IgD-negative memory B cell (primary cell): Measurements from ENCODE around the gene HORMAD2. TPM values are rescaled to one million over a fixed set of nuclear protein-coding genes. Genes with fewer than 3 reads are reported as not detected.

Experiments used
- H3K27ac Mint-ChIP-seq, 3 donors: one replicate each; pipeline ENCODE4 v1.8.0; 2020 to 2022; ENCODE audit warnings: mild to moderate bottlenecking in 3 of 3, mixed read lengths in 3 of 3, moderate library complexity in 1 of 3
- H3K27me3 Mint-ChIP-seq: one replicate; pipeline ENCODE4 v1.8.0; 2021; ENCODE audit warnings: mixed read lengths
- H3K36me3 Mint-ChIP-seq: one replicate; pipeline ENCODE4 v1.8.0; 2020; ENCODE audit warnings: mild to moderate bottlenecking, mixed read lengths
- H3K4me1 Mint-ChIP-seq, 3 donors: one replicate each; pipeline ENCODE4 v1.8.0; 2020 to 2022; ENCODE audit warnings: mixed read lengths in 3 of 3, mild to moderate bottlenecking in 1 of 3
- H3K4me3 Mint-ChIP-seq, 4 donors: one replicate each; pipeline ENCODE4 v1.8.0; 2020 to 2022; ENCODE audit warnings: mild to moderate bottlenecking in 4 of 4, mixed read lengths in 4 of 4, moderate library complexity in 3 of 4
- H3K9me3 Mint-ChIP-seq, 3 donors: one replicate each; pipeline ENCODE4 v1.8.0; 2020 to 2021; ENCODE audit warnings: mixed read lengths in 3 of 3, mild to moderate bottlenecking in 1 of 3
- polyA plus RNA-seq: library from polyadenylated mRNA; unstranded; fragments of 300-500 nt; fragmentation: Illumina TruSeq; gene quantifications from one replicate; pipeline ENCODE4 v1.2.3, GENCODE V29; 2021

HORMAD2 gene
- not detected for polyA plus RNA-seq

- H3K27me3 Mint-ChIP-seq = peaks cover 10% of the 10 kb centered on the region
- H3K27ac Mint-ChIP-seq = peak within 1 kb of the TSS in 1 of 3 donors; percentile 45
Measured at GRCh38 chr22:30079952-30080533, at the start of gene HORMAD2. Gene HORMAD2 (plus strand): TSS chr22:30080464. CDS start chr22:30093953, 13,489 bp downstream.

GRCh38 chr22:30031328-30031727 is 48.9 kb upstream of the HORMAD2 start:
- peak overlapping the region in 2 of 3 donors; percentile 26 to 67 for H3K27ac Mint-ChIP-seq
- H3K27me3 Mint-ChIP-seq = no peaks in the 10 kb centered on the region
- no peak overlapping the region for H3K4me3 Mint-ChIP-seq
- peaks cover 6% of the 10 kb centered on the region for H3K36me3 Mint-ChIP-seq
- no peaks in the 10 kb centered on the region for H3K4me1 Mint-ChIP-seq
- H3K9me3 Mint-ChIP-seq = no peaks in the 10 kb centered on the region

More at GRCh38 chr22:30079952-30080533, at the start of gene HORMAD2:
- peaks cover 0 to 7% (median 3%) of the 10 kb centered on the region in 3 donors for H3K9me3 Mint-ChIP-seq
- H3K36me3 Mint-ChIP-seq = no peaks in the 10 kb centered on the region
- H3K4me3 Mint-ChIP-seq = peak within 1 kb of the TSS; percentile 63 to 90 (median 80)
- H3K4me1 Mint-ChIP-seq = peaks cover 8 to 11% (median 10%) of the 10 kb centered on the region in 3 donors

GRCh38 chr22:30031764-30032455 is 48.4 kb upstream of the HORMAD2 start:
- no peaks in the 10 kb centered on the region for H3K27me3 Mint-ChIP-seq
- peak overlapping the region in 1 of 3 donors; percentile 26 for H3K27ac Mint-ChIP-seq
- no peaks in the 10 kb centered on the region for H3K9me3 Mint-ChIP-seq
- H3K4me3 Mint-ChIP-seq = no peak overlapping the region
- H3K4me1 Mint-ChIP-seq = no peaks in the 10 kb centered on the region
- peaks cover 6% of the 10 kb centered on the region for H3K36me3 Mint-ChIP-seq

GRCh38 chr22:30033137-30033536 is 47.1 kb upstream of the HORMAD2 start:
- Mint-ChIP-seq H3K27ac (no peak overlapping the region), H3K4me3 (no peak overlapping the region), H3K4me1 (no peaks in the 10 kb centered on the region), H3K36me3 (peaks cover 8% of the 10 kb centered on the region), H3K27me3 (no peaks in the 10 kb centered on the region), H3K9me3 (no peaks in the 10 kb centered on the region)

- H3K4me1 Mint-ChIP-seq = no peaks in the 10 kb centered on the region
Measured at GRCh38 chr22:30033901-30034300, 46.4 kb upstream of the HORMAD2 start.

GRCh38 chr22:30036656-30037055 is 43.6 kb upstream of the HORMAD2 start:
- no peaks in the 10 kb centered on the region for H3K4me1 Mint-ChIP-seq
- H3K27me3 Mint-ChIP-seq = no peaks in the 10 kb centered on the region
- no peak overlapping the region for H3K4me3 Mint-ChIP-seq
- H3K27ac Mint-ChIP-seq = no peak overlapping the region
- peaks cover 6% of the 10 kb centered on the region for H3K36me3 Mint-ChIP-seq
- no peaks in the 10 kb centered on the region for H3K9me3 Mint-ChIP-seq

More at GRCh38 chr22:30033901-30034300, 46.4 kb upstream of the HORMAD2 start:
- Mint-ChIP-seq H3K4me3 (no peak overlapping the region), H3K27ac (no peak overlapping the region), H3K9me3 (no peaks in the 10 kb centered on the region), H3K27me3 (no peaks in the 10 kb centered on the region), H3K36me3 (peaks cover 7% of the 10 kb centered on the region)

- Mint-ChIP-seq H3K4me1 (no peaks in the 10 kb centered on the region), H3K9me3 (no peaks in the 10 kb centered on the region), H3K4me3 (no peak overlapping the region), H3K27me3 (peaks cover 2% of the 10 kb centered on the region), H3K36me3 (peaks cover 5% of the 10 kb centered on the region), H3K27ac (no peak overlapping the region)
Measured at GRCh38 chr22:30038219-30038618, 42.0 kb upstream of the HORMAD2 start.

- Mint-ChIP-seq H3K27ac (peak overlapping the region in 1 of 3 donors; percentile 19), H3K9me3 (no peaks in the 10 kb centered on the region), H3K4me3 (no peak overlapping the region), H3K27me3 (peaks cover 2% of the 10 kb centered on the region), H3K36me3 (peaks cover 6% of the 10 kb centered on the region), H3K4me1 (no peaks in the 10 kb centered on the region)
Measured at GRCh38 chr22:30040499-30041260, 39.6 kb upstream of the HORMAD2 start.

GRCh38 chr22:30041475-30041874 is 38.8 kb upstream of the HORMAD2 start:
- H3K27ac Mint-ChIP-seq = no peak overlapping the region
- peaks cover 0 to 1% (median 0%) of the 10 kb centered on the region in 3 donors for H3K4me1 Mint-ChIP-seq
- H3K36me3 Mint-ChIP-seq = peaks cover 6% of the 10 kb centered on the region
- H3K27me3 Mint-ChIP-seq = peaks cover 2% of the 10 kb centered on the region
- H3K4me3 Mint-ChIP-seq = no peak overlapping the region
- no peaks in the 10 kb centered on the region for H3K9me3 Mint-ChIP-seq

- Mint-ChIP-seq H3K27me3 (peaks cover 2% of the 10 kb centered on the region), H3K9me3 (no peaks in the 10 kb centered on the region), H3K4me1 (peaks cover 0 to 2% (median 1%) of the 10 kb centered on the region in 3 donors), H3K4me3 (no peak overlapping the region), H3K36me3 (peaks cover 6% of the 10 kb centered on the region), H3K27ac (no peak overlapping the region)
Measured at GRCh38 chr22:30041881-30042280, 38.4 kb upstream of the HORMAD2 start.

- Mint-ChIP-seq H3K36me3 (peaks cover 2% of the 10 kb centered on the region), H3K27me3 (peaks cover 2% of the 10 kb centered on the region), H3K4me1 (peaks cover 0 to 9% (median 1%) of the 10 kb centered on the region in 3 donors), H3K27ac (peak overlapping the region in 1 of 3 donors; percentile 72), H3K9me3 (no peaks in the 10 kb centered on the region), H3K4me3 (no peak overlapping the region)
Measured at GRCh38 chr22:30043161-30043560, 37.1 kb upstream of the HORMAD2 start.

- H3K27me3 Mint-ChIP-seq = peaks cover 2% of the 10 kb centered on the region
- no peaks in the 10 kb centered on the region for H3K9me3 Mint-ChIP-seq
- no peak overlapping the region for H3K4me3 Mint-ChIP-seq
- H3K4me1 Mint-ChIP-seq = peaks cover 0 to 9% (median 1%) of the 10 kb centered on the region in 3 donors
- H3K36me3 Mint-ChIP-seq = peaks cover 2% of the 10 kb centered on the region
- no peak overlapping the region for H3K27ac Mint-ChIP-seq
Measured at GRCh38 chr22:30044369-30044768, 35.9 kb upstream of the HORMAD2 start.

- Mint-ChIP-seq H3K27ac (no peak overlapping the region), H3K4me1 (peaks cover 0 to 9% (median 1%) of the 10 kb centered on the region in 3 donors), H3K27me3 (peaks cover 2% of the 10 kb centered on the region), H3K4me3 (no peak overlapping the region), H3K9me3 (no peaks in the 10 kb centered on the region), H3K36me3 (peaks cover 2% of the 10 kb centered on the region)
Measured at GRCh38 chr22:30044881-30045493, 35.3 kb upstream of the HORMAD2 start.

- no peaks in the 10 kb centered on the region for H3K9me3 Mint-ChIP-seq
- peaks cover 2% of the 10 kb centered on the region for H3K27me3 Mint-ChIP-seq
- H3K36me3 Mint-ChIP-seq = peaks cover 2% of the 10 kb centered on the region
- no peak overlapping the region for H3K27ac Mint-ChIP-seq
- H3K4me3 Mint-ChIP-seq = no peak overlapping the region
- H3K4me1 Mint-ChIP-seq = peaks cover 0 to 9% (median 1%) of the 10 kb centered on the region in 3 donors
Measured at GRCh38 chr22:30045494-30045887, 34.8 kb upstream of the HORMAD2 start.
